Endothelial cell of umbilical vein (primary cell): Measurements from ENCODE around the gene LYSMD3. TPM values are rescaled to one million over a fixed set of nuclear protein-coding genes. Genes with fewer than 3 reads are reported as not detected.
"Not testable (repeated sequence)": the region's sequence is repeated elsewhere in the genome, so short reads cannot be mapped to it uniquely, and the experiment has no call there.

ENCODE experiments used
- Bru-seq: library from RNA; stranded (reverse); fragments of 400-500 nt; gene quantifications from one replicate; lab custom pipeline; 2021; lab: Mats Ljungman, UMichigan
- BruChase-seq, 2 experiments: library from RNA; stranded (reverse); fragments of 400-500 nt; gene quantifications; one replicate each; lab custom pipeline; 2021; lab: Mats Ljungman, UMichigan
- BruUV-seq: library from RNA; stranded (reverse); fragments of 400-500 nt; replicated peaks from 2 replicates; lab custom pipeline; 2021; lab: Mats Ljungman, UMichigan
- CTCF ChIA-PET: fragments of 300-600, 350-600 bp; sonication (Branson Sonifier 250); formaldehyde crosslinking; loops from one replicate; lab custom pipeline; 2021; ENCODE audit warnings: antibody characterized with exemption, inconsistent platforms; lab: Charles Lee
- POLR2A ChIA-PET: fragments of 300-600, 350-600 bp; sonication (Branson Sonifier 250); formaldehyde crosslinking; loops from one replicate; lab custom pipeline; 2021; ENCODE audit warnings: antibody characterized with exemption, inconsistent platforms; lab: Charles Lee
- DNase-seq: peaks from one replicate; pipeline ENCODE4 v3.0.0-alpha.2; 2011; ENCODE audit warnings: low read depth, low spot score
- FAIRE-seq: peaks from 2 replicates; lab custom pipeline; 2011; peaks lifted over from hg19 to GRCh38; lab: Jason Lieb, UNC
- H2AFZ ChIP-seq: 2 replicates; pipeline ENCODE4 v1.6.0; 2012; ENCODE audit warnings: low read depth, low read length, control low read depth, inconsistent platforms
- H3K27ac ChIP-seq: 2 replicates; pipeline ENCODE4 v1.5.1; 2011; ENCODE audit warnings: low read depth, mild to moderate bottlenecking, control low read depth, low read length, moderate library complexity; ENCODE audit not compliant: insufficient read depth
- H3K27me3 ChIP-seq, 2 experiments: 2 replicates each; pipeline versions ENCODE4 v1.6.0 to v1.6.1; 2011; ENCODE audit warnings: low read length in 2 of 2, mixed read lengths in 1 of 2; ENCODE audit not compliant: control insufficient read depth in 2 of 2, insufficient read depth in 2 of 2
- H3K36me3 ChIP-seq, 2 experiments: 2 replicates in 1 of 2; 3 replicates in 1 of 2; pipeline ENCODE4 v1.5.1; 2011; ENCODE audit warnings: low read length in 2 of 2, mild to moderate bottlenecking in 1 of 2, moderate library complexity in 1 of 2; ENCODE audit not compliant: control insufficient read depth in 2 of 2, insufficient read depth in 2 of 2; ENCODE audit errors: extremely low read depth in 1 of 2
- H3K4me1 ChIP-seq: 3 replicates; pipeline ENCODE4 v1.5.1; 2011; ENCODE audit warnings: mild to moderate bottlenecking, low read length; ENCODE audit not compliant: control insufficient read depth, insufficient read depth; ENCODE audit errors: extremely low read depth
- H3K4me2 ChIP-seq: 2 replicates; pipeline ENCODE4 v1.6.1; 2011; ENCODE audit warnings: low read length, control low read depth, mixed read lengths; ENCODE audit not compliant: insufficient read depth
- H3K4me3 ChIP-seq, 3 experiments: fragments of 200-600 bp in 1 of 3; sonication (generic), shearing (Covaris generic) in 1 of 3; replicated peaks in 1 of 3; 2 replicates each; pipeline ENCODE4 v1.5.1; 2011 to 2016; ENCODE audit warnings: control low read depth in 3 of 3, low read length in 3 of 3, mild to moderate bottlenecking in 2 of 3, inconsistent platforms in 1 of 3, low read depth in 1 of 3, moderate library complexity in 1 of 3; ENCODE audit not compliant: insufficient read depth in 1 of 3
- H3K79me2 ChIP-seq: 2 replicates; pipeline ENCODE4 v1.6.0; 2012; ENCODE audit warnings: low read length, inconsistent platforms; ENCODE audit not compliant: control insufficient read depth, insufficient read depth
- H3K9ac ChIP-seq: replicated peaks from 2 replicates; pipeline ENCODE3; 2011; ENCODE audit warnings: low read length, control low read depth; ENCODE audit not compliant: insufficient read depth; ENCODE audit errors: extremely low read depth
- H3K9me1 ChIP-seq: replicated peaks from 3 replicates; pipeline ENCODE4 v1.6.0; 2011; ENCODE audit warnings: mild to moderate bottlenecking, low read length; ENCODE audit not compliant: control insufficient read depth, insufficient read depth; ENCODE audit errors: extremely low read depth
- H3K9me3 ChIP-seq: replicated peaks from 2 replicates; pipeline ENCODE4 v1.5.1; 2012; ENCODE audit warnings: low read length, inconsistent platforms; ENCODE audit not compliant: control insufficient read depth, insufficient read depth
- H4K20me1 ChIP-seq: replicated peaks from 2 replicates; pipeline ENCODE3; 2011; ENCODE audit warnings: mild to moderate bottlenecking, low read length; ENCODE audit not compliant: control insufficient read depth, insufficient read depth; ENCODE audit errors: extremely low read depth
- EZH2 ChIP-seq: IDR thresholded peaks from 2 replicates; pipeline ENCODE4 v1.6.1; 2012; ENCODE audit warnings: borderline replicate concordance, low read depth, mild to moderate bottlenecking, moderate library complexity, low read length, inconsistent platforms; ENCODE audit not compliant: severe bottlenecking
- FOS ChIP-seq: IDR thresholded peaks from 2 replicates; pipeline ENCODE4 v1.6.1; 2011; ENCODE audit warnings: mild to moderate bottlenecking, low read length, moderate library complexity, borderline replicate concordance; ENCODE audit not compliant: insufficient read depth
- GATA2 ChIP-seq: IDR thresholded peaks from 2 replicates; pipeline ENCODE4 v1.7.0; 2011; ENCODE audit warnings: low read depth, mild to moderate bottlenecking, moderate library complexity, mixed read lengths, low read length; ENCODE audit not compliant: insufficient read length, insufficient read depth
- JUN ChIP-seq: IDR thresholded peaks from 2 replicates; pipeline ENCODE4 v1.6.1; 2011; ENCODE audit warnings: borderline replicate concordance, low read depth; ENCODE audit not compliant: insufficient read length, insufficient read depth
- MYC ChIP-seq: IDR thresholded peaks from one replicate; pipeline ENCODE4 v1.6.1; 2011; ENCODE audit warnings: mild to moderate bottlenecking, low read depth, low read length
- POLR2A ChIP-seq: IDR thresholded peaks from 2 replicates; pipeline ENCODE4 v1.6.1; 2012; ENCODE audit warnings: low read depth, mild to moderate bottlenecking, control low read depth, low read length
- POLR2AphosphoS5 ChIP-seq: IDR thresholded peaks from 2 replicates; pipeline ENCODE4 v1.6.1; 2012; ENCODE audit warnings: low read depth, mild to moderate bottlenecking, control low read depth, low read length, moderate library complexity; ENCODE audit not compliant: insufficient read depth
- dilution Hi-C: fragments of 300-500 bp; cut with MboI; formaldehyde crosslinking; loops from one replicate; pipeline ENCODE4 v1.15.0; 2019; ENCODE audit warnings: low sequenced_read_pairs; ENCODE audit not compliant: extremely low pct_ligation_motif_present
- intact Hi-C: fragments of 100-400 bp; cut with micrococcal nuclease; formaldehyde crosslinking; loops from one replicate; pipeline ENCODE4 v1.10.0; 2022
- long read RNA-seq: library from polyadenylated mRNA; stranded (forward); transcript quantifications from one replicate; pipeline ENCODE4 v2.0.0, GENCODE V29; 2021
- polyA minus RNA-seq, 3 experiments: library from RNA; depleted of rRNA, polyadenylated mRNA; stranded (reverse); fragments of >200 nt; gene quantifications; 1 replicate in 1 of 3; 2 replicates in 2 of 3; pipeline ENCODE4 v1.2.3, GENCODE V29; 2011
- polyA plus RNA-seq, 4 experiments: library from polyadenylated mRNA; depleted of rRNA in 3 of 4; stranded (reverse) in 3 of 4; unstranded in 1 of 4; fragments of >200 nt; gene quantifications; 2 replicates each; pipeline versions ENCODE4 v1.2.1 to v1.2.3, GENCODE V29; 2011 to 2012; ENCODE audit warnings: missing spikeins in 1 of 4
- total RNA-seq: library from RNA; stranded (reverse); gene quantifications from 2 replicates; pipeline ENCODE4 v1.2.3, GENCODE V29; 2021
- TF ChIP-seq, protein P1 (sequence below): IDR thresholded peaks from 2 replicates; pipeline ENCODE4 v1.6.1; 2011; ENCODE audit not compliant: insufficient read depth, insufficient read length
- TF ChIP-seq, protein P2 (sequence below), 2 donors: IDR thresholded peaks; 1 replicate in 1 of 2; 2 replicates in 1 of 2; pipeline ENCODE4 v1.5.1; 2011; ENCODE audit warnings: low read length in 2 of 2, mild to moderate bottlenecking in 2 of 2, moderate library complexity in 2 of 2, control low read depth in 1 of 2, inconsistent platforms in 1 of 2, low read depth in 1 of 2; ENCODE audit not compliant: insufficient read depth in 1 of 2; ENCODE audit errors: extremely low read depth in 1 of 2

Gene LYSMD3
- total RNA-seq: 21.3 and 22.7 TPM in 2 replicates
- polyA plus RNA-seq: 4.2 and 6.0 TPM in 2 replicates
- polyA plus RNA-seq (2011; cell fraction: cytosol; rRNA removed): 7.8 and 8.1 TPM in 2 replicates
- polyA plus RNA-seq (2011; cell fraction: nucleus; rRNA removed): 7.4 and 10.6 TPM in 2 replicates
- polyA plus RNA-seq (2012): 17.4 and 19.9 TPM in 2 replicates
- polyA minus RNA-seq: 11.6 and 13.2 TPM in 2 replicates
- 7.7 TPM for polyA minus RNA-seq (2011; cell fraction: cytosol; rRNA and poly(A)+ RNA removed)
- polyA minus RNA-seq (2011; cell fraction: nucleus; rRNA and poly(A)+ RNA removed): 7.3 and 10.1 TPM in 2 replicates
- Bru-seq, nascent RNA: percentile 90 among the genes with signal in this experiment
- percentile 85 among the genes with signal in this experiment for BruChase-seq, experiment 1, labeled RNA remaining after a 6-hour chase
- percentile 97 among the genes with signal in this experiment for BruChase-seq, experiment 2, labeled RNA remaining after a 2-hour chase
- long read RNA-seq, full-length matches to known transcripts: 45 of 55 reads
- long read RNA-seq, partial matches to known transcripts: 0 of 55 reads
- long read RNA-seq, other reads (novel, unspliced or antisense): 10 of 55 reads

DNA sequence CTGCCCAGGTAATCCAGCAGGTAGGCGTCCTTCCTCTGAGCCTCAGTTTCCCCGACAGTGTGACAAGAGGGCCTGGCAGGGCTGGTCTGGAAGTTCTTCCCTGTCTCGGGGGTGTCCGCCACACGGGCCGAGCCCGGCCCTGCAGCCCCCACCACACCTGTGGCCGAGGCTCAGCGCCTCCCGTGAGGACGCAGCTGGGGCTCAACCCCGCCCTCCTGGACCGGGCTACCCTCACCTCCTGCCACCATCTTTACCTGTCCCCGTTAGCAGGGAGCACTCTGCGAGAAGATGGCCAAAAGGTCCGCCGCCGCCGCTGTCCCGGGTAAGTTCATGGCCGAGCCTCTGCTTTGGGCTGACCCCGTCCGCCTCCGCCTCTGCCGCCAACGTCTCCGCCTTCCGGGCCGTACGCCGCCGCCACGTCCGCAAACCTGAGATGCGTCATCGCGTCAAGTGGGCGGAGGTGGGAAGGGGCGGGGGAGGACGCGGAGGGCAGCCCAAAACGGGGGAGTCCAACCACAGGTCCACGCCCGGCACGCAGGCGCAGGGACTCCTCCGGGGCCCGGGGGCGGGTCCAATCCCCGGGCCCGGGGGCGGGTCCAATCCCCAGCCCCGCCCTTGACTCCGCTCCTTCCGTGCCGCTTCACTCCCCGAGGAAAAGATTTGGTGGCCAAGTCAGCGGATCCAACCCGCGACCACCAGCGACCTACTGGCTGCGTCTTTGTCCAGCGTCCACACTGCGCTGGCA lies at the start of gene LYSMD3:
Gene LYSMD3 (minus strand): TSS at position 391 of the 745 bp plus-strand sequence. CDS start 4,295 bp downstream, outside the sequence.
- H3K27ac ChIP-seq: peak within 1 kb of the TSS; percentile 88
- H3K27me3 ChIP-seq: peaks cover 8 to 29% of the 10 kb centered on the region in 2 experiments
- no peaks in the 10 kb centered on the region for H3K9me3 ChIP-seq
- H2AFZ ChIP-seq: peak within 1 kb of the TSS; percentile 71
- H3K4me2 ChIP-seq: peak within 1 kb of the TSS; percentile 99
- TF ChIP-seq FOS (peak; percentile 12), POLR2AphosphoS5 (peak; percentile 80), GATA2 (no peak), POLR2A (peak; percentile 88), EZH2 (no peak), MYC (no peak), JUN (no peak)
- TF ChIP-seq, protein P1, sequence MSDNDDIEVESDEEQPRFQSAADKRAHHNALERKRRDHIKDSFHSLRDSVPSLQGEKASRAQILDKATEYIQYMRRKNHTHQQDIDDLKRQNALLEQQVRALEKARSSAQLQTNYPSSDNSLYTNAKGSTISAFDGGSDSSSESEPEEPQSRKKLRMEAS: no peak
- TF ChIP-seq, protein P2, sequence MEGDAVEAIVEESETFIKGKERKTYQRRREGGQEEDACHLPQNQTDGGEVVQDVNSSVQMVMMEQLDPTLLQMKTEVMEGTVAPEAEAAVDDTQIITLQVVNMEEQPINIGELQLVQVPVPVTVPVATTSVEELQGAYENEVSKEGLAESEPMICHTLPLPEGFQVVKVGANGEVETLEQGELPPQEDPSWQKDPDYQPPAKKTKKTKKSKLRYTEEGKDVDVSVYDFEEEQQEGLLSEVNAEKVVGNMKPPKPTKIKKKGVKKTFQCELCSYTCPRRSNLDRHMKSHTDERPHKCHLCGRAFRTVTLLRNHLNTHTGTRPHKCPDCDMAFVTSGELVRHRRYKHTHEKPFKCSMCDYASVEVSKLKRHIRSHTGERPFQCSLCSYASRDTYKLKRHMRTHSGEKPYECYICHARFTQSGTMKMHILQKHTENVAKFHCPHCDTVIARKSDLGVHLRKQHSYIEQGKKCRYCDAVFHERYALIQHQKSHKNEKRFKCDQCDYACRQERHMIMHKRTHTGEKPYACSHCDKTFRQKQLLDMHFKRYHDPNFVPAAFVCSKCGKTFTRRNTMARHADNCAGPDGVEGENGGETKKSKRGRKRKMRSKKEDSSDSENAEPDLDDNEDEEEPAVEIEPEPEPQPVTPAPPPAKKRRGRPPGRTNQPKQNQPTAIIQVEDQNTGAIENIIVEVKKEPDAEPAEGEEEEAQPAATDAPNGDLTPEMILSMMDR (IDR thresholded peaks at IDR 0.05; ENCODE audit: extremely low read depth in 1 of 2, insufficient read depth in 1 of 2, low read depth in 1 of 2, low read length in 2 of 2): no peak
- POLR2A ChIA-PET: interaction anchor here (0.8 to 1.0 kb wide), 2 partner anchors 55 kb away, joined by 3 read pairs; partner anchors contain the start of genes MBLAC2 and POLR3G
- peaks cover 0 to 2% of the 10 kb centered on the region in 2 experiments for H3K36me3 ChIP-seq
- H3K4me1 ChIP-seq: peaks cover 16% of the 10 kb centered on the region
- peak within 1 kb of the TSS; percentile 98 for H3K9ac ChIP-seq
- dilution Hi-C loops: no loop called here
- H3K4me3 ChIP-seq: peak within 1 kb of the TSS; percentile 69 to 94 (median 88)
- H3K9me1 ChIP-seq: no peaks in the 10 kb centered on the region
- H3K79me2 ChIP-seq: peaks cover 40% of the 10 kb centered on the region
- BruUV-seq: no TSS peak
- intact Hi-C loops: loop anchor here (1.0 to 10.0 kb wide), 7 partner anchors 10 to 595 kb away; partner anchors contain the start of genes CETN3, MBLAC2 and POLR3G
- FAIRE-seq (peak; percentile 94), DNase-seq (peak; percentile 98)
- CTCF ChIA-PET: interaction anchor here (0.6 to 3.8 kb wide), 7 partner anchors 11 to 120 kb away, joined by 3 to 75 read pairs (median 3); partner anchors contain the start of genes CETN3, MBLAC2 and POLR3G
- no peaks in the 10 kb centered on the region for H4K20me1 ChIP-seq

DNA sequence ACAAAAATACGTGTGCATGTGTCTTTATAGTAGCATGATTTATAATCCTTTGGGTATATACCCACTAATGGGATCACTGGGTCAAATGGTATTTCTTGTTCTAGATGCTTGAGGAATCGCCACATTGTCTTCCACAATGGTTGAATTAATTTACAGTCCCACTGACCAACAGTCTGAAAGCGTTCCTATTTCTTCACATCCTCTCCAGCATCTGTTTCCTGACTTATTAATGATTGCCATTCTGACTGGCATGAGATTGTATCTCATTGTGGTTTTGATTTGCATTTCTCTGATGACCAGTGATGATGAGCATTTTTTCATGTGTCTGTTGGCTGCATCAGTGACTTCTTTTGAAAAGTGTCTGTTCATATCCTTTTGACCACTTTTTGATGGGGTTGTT lies 47.2 kb upstream of the LYSMD3 start:
- H3K36me3 ChIP-seq, H3K9ac ChIP-seq, H3K4me3 ChIP-seq, H3K4me2 ChIP-seq, BruUV-seq, POLR2A ChIA-PET, H3K9me3 ChIP-seq, DNase-seq, dilution Hi-C loops, H3K9me1 ChIP-seq, CTCF ChIA-PET, intact Hi-C loops, H3K79me2 ChIP-seq, H3K27me3 ChIP-seq, FAIRE-seq, H4K20me1 ChIP-seq, H3K4me1 ChIP-seq, H3K27ac ChIP-seq, H2AFZ ChIP-seq: not testable (repeated sequence)
